Measurements from ENCODE around the gene RIMKLB. TPM values are rescaled to one million over a fixed set of nuclear protein-coding genes. Genes with fewer than 3 reads are reported as not detected.
A peak's percentile ranks its signal among the peaks of the same experiment; 100 is the strongest.
"Not testable (repeated sequence)": the region's sequence is repeated elsewhere in the genome, so short reads cannot be mapped to it uniquely, and the experiment has no call there.

The RIMKLB gene
- total and polyA plus RNA-seq, 8 donors = 27.3 to 162 (median 124) TPM

DNA sequence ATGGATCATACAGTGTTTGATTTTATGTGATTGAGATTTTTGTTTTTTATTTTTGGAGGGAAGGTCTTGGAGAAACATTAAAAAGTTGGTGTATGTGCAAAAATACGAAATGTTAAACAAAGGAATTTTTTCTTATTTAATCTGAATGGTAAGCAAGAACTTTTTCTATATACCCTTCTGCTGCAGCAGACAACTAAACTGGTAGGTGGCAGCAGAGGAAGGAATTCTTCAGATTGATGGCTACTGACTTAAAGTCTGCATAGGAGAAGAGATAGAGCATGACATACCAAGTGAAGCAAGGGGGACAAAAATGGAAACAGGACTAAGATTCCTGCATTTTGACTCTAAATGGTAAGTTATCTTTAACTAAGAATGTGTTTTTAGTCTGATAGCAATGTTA lies 82.6 kb downstream of the RIMKLB start:
- Histone ChIP-seq H3K4me1 (no peaks in the 10 kb centered on the region), H3K4me3 (no peak overlapping the region), H3K27ac (no peak overlapping the region), H3K36me3 (peaks cover 0 to 7% of the 10 kb centered on the region in 2 donors), H3K27me3 (no peaks in the 10 kb centered on the region), H3K9me3 (no peaks in the 10 kb centered on the region)
- ATAC-seq = peak; percentile 58
- TF ChIP-seq, protein P1, sequence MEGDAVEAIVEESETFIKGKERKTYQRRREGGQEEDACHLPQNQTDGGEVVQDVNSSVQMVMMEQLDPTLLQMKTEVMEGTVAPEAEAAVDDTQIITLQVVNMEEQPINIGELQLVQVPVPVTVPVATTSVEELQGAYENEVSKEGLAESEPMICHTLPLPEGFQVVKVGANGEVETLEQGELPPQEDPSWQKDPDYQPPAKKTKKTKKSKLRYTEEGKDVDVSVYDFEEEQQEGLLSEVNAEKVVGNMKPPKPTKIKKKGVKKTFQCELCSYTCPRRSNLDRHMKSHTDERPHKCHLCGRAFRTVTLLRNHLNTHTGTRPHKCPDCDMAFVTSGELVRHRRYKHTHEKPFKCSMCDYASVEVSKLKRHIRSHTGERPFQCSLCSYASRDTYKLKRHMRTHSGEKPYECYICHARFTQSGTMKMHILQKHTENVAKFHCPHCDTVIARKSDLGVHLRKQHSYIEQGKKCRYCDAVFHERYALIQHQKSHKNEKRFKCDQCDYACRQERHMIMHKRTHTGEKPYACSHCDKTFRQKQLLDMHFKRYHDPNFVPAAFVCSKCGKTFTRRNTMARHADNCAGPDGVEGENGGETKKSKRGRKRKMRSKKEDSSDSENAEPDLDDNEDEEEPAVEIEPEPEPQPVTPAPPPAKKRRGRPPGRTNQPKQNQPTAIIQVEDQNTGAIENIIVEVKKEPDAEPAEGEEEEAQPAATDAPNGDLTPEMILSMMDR (IDR thresholded peaks at IDR 0.05) = peak in 1 of 2 donors; percentile 9
- intact Hi-C loops (cut with DNase I) = no loop called here
- peak in 1 of 4 donors; percentile 26 for DNase-seq

DNA sequence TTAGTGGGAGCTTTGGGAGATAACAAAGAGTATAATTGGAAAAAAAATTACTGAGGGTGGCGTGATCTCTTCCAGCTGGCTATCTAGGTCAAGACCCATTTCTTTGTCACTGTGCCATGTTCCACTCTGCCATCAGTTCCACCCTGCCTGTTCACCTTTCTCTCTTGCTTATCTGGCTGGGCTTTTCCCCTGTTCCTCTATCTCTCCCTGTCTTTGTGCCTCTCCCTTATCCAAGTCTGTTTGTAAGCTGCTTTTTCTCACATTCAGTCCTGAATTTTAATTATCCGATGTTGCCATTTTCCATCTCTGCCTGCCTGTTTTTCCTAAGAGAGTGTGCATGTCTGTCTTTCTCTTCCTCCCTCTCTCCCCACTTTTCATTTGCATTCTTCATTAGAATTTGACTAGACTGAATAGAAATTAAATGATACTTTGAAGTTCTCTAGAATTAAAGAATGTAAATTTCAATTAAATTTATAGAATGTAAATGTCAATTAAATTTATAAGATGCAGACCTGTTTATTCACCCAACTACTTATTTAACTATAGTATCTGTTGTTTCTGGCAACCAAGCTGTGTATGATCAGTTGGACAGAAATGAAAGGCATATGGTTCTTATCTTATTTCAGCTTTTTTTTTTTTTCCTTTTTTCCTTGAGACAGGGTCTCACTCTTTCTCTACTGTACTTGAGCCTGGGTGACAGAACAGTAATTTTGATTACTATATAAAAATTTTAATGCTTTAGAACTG lies 83.8 kb downstream of the RIMKLB start:
- TF ChIP-seq, protein P1 (IDR thresholded peaks at IDR 0.05) = no peak
- Histone ChIP-seq H3K4me1 (no peaks in the 10 kb centered on the region), H3K27ac (no peak overlapping the region), H3K27me3 (no peaks in the 10 kb centered on the region), H3K4me3 (no peak overlapping the region), H3K9me3 (no peaks in the 10 kb centered on the region), H3K36me3 (peaks cover 0 to 7% of the 10 kb centered on the region in 2 donors)
- intact Hi-C loops (cut with DNase I) = no loop called here
- ATAC-seq = no peak
- DNase-seq = peak in 1 of 4 donors; percentile 21

DNA sequence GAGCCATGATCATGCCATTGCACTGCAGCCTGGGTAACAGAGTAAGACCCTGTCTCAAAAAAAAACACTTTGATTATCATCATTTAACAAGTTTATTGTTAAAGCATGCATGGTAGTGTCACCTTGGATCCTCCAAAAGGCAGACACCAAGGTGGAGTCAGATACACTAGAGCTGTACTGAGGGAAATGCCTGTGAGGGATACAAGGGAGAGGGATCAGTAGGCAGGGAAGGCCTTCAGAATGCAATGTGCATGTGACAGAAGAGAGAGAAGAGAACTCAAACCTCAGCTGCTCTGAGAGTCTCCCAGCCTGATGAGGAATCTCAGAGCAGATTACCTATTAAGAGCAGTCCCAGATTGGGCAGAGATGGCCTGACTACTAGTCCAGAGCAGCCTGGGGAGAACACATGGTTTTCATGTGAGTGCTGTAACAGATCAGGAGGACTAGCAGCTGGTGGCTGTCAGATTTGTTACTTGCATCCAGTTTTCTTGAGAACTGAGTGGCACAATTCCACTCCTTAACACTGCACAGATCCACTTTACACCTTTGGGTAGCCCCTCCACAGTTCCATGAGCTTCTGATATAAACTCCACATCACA lies 86.6 kb downstream of the RIMKLB start:
- TF ChIP-seq, protein P1 (IDR thresholded peaks at IDR 0.05) = no peak
- H3K4me3 ChIP-seq = no peak overlapping the region
- intact Hi-C loops (cut with DNase I) = no loop called here
- no peaks in the 10 kb centered on the region for H3K27me3 ChIP-seq
- no peak for ATAC-seq
- no peaks in the 10 kb centered on the region for H3K9me3 ChIP-seq
- no peaks in the 10 kb centered on the region for H3K4me1 ChIP-seq
- H3K27ac ChIP-seq = no peak overlapping the region
- peaks cover 0 to 4% of the 10 kb centered on the region in 2 donors for H3K36me3 ChIP-seq
- peak in 1 of 4 donors; percentile 20 for DNase-seq

DNA sequence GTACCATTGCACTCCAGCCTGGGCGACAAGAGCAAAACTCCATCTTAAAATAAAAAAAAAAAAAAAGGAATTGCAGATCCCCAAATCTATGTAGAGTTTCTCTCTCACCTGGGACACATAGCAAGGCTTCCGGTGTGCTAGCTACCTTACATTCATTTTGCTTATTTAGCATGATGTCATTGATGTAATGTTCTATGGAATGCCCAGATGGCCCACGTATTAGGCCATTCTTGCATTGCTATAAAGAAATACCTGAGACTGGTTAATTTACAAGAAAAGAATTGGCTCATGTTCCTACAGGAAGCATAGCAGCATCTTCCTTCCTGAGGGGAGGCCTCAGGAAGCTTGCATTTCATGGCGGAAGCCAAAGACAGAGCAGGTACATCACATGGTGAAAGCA lies 87.7 kb downstream of the RIMKLB start:
- ATAC-seq = no peak
- Histone ChIP-seq H3K4me1 (no peaks in the 10 kb centered on the region), H3K27me3 (no peaks in the 10 kb centered on the region)

DNA sequence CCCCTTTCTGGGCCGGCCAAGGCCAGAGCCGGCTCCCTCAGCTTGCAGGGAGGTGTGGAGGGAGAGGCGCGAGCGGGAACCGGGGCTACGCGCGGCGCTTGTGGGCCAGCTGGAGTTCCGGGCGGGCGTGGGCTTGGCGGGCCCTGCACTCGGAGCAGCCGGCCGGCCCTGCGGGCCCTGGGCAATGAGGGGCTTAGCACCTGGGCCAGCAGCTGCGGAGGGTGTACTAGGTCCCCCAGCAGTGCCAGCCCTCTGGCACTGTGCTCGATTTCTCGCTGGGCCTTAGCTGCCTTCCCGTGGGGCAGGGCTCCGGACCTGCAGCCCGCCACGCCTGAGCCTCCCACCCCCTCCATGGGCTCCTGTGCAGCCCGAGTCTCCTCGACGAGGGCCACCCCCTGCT lies 89.4 kb downstream of the RIMKLB start:
- H3K9me3 ChIP-seq; H3K27ac ChIP-seq; intact Hi-C loops (cut with DNase I); H3K36me3 ChIP-seq; H3K4me3 ChIP-seq; H3K27me3 ChIP-seq; DNase-seq; H3K4me1 ChIP-seq; ATAC-seq: not testable (repeated sequence)

More for the DNA sequence above, 87.7 kb downstream of the RIMKLB start:
- no peak for DNase-seq
- Histone ChIP-seq H3K27ac (no peak overlapping the region), H3K4me3 (no peak overlapping the region), H3K9me3 (no peaks in the 10 kb centered on the region), H3K36me3 (peaks cover 0 to 4% of the 10 kb centered on the region in 2 donors)
- intact Hi-C loops (cut with DNase I) = no loop called here
- TF ChIP-seq, protein P1 (IDR thresholded peaks at IDR 0.05) = no peak

DNA sequence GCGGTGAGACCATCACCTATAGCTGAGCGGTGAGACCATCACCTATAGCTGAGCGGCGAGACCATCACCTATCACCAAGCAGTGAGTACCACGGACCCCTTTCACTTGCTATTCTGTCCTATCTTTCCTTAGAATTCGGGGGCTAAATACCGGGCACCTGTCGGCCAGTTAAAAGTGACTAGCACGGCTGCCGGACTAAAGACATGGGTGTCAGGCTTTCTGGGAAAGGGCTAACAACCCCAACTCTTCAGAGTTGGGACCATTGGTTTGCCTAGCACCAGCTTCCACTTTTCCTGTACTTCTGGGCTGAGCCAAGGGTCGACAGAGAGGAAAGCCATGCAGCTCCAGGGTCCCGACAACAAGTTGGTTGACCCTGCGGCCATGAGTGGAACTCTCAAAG lies 90.9 kb downstream of the RIMKLB start:
- ATAC-seq; intact Hi-C loops (cut with DNase I); H3K4me1 ChIP-seq; H3K27ac ChIP-seq; H3K36me3 ChIP-seq; DNase-seq; H3K4me3 ChIP-seq; H3K27me3 ChIP-seq; H3K9me3 ChIP-seq: not testable (repeated sequence)

DNA sequence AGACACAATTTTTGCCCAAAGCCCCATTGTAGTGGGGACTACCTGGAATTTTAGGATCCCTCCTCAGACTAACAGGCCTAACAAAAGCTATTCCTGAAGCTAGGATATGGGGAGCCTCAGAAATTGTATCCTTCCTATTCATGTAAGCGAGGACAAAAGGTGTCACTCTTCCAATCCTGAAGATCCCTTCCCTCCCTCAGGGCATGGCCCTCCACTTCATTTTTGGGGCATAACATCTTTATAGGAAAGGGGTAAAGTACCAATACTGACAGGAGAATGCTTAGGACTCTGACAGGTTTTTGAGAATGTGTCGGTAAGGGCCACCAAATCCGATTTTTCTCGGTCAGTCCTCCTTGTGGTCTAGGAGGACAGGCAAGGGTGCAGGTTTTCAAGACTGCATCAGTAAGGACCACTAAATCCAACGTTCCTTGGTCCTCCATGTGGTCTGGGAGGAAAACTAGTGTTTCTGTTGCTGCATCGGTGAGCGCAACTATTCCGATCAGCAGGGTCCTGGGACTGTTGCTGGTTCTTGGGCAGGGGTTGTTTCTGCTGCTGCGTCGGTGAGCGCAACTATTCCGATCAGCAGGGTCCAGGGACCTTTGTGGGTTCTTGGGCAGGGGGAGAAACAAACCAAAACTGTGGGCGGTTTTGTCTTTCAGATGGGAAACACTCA lies 91.7 kb downstream of the RIMKLB start:
- H3K4me3 ChIP-seq; intact Hi-C loops (cut with DNase I); H3K4me1 ChIP-seq; H3K27me3 ChIP-seq; H3K9me3 ChIP-seq; H3K36me3 ChIP-seq; DNase-seq; H3K27ac ChIP-seq; ATAC-seq: not testable (repeated sequence)

DNA sequence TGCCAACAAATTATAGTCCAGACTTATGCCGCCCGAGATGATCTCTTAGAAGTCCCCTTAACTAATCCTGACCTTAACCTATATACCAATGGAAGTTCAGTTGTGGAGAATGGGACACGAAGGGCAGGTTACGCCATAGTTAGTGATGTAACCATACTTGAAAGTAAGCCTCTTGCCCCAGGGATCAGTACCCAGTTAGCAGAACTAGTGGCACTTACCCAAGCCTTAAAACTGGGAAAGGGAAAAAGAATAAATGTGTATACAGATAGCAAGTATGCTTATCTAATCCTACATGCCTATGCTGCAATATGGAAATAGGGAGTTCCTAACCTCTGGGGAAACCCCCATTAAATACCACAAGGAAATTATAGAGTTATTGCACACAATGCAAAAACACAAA lies 95.4 kb downstream of the RIMKLB start:
- H3K4me3 ChIP-seq; H3K4me1 ChIP-seq; H3K27me3 ChIP-seq; H3K27ac ChIP-seq; H3K9me3 ChIP-seq; H3K36me3 ChIP-seq; DNase-seq; ATAC-seq; intact Hi-C loops (cut with DNase I): not testable (repeated sequence)

DNA sequence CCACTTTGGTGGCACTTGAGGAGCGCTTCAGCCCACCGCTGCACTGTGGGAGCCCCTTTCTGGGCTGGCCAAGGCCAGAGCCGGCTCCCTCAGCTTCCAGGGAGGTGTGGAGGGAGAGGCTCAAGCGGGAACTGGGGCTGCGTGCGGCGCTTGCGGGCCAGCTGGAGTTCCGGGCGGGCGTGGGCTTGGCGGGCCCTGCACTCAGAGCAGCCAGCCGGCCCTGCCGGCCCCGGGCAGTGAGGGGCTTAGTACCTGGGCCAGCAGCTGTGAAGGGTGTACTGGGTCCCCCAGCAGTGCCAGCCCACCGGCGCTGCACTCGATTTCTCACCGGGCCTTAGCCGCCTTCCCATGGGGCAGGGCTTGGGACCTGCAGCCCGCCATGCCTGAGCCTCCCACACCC lies 96.8 kb downstream of the RIMKLB start:
- intact Hi-C loops (cut with DNase I); DNase-seq: not testable (repeated sequence)

More for the DNA sequence above, 96.8 kb downstream of the RIMKLB start:
- ATAC-seq, H3K36me3 ChIP-seq, H3K27me3 ChIP-seq, H3K4me1 ChIP-seq, H3K4me3 ChIP-seq, H3K9me3 ChIP-seq, H3K27ac ChIP-seq: not testable (repeated sequence)

All from left lung (tissue), 10 donors.